H9 (cell line): ENCODE measurements around the gene LILRA5. TPM values are rescaled to one million over a fixed set of nuclear protein-coding genes. Genes with fewer than 3 reads are reported as not detected.
A peak's percentile ranks its signal among the peaks of the same experiment; 100 is the strongest.

Source experiments
- DNase-seq: peaks from one replicate; pipeline ENCODE4 v3.0.0-alpha.2; 2017
- H2AFZ ChIP-seq: one replicate; pipeline ENCODE4 v1.6.1; 2013; ENCODE audit warnings: mild to moderate bottlenecking, low read length, control low read depth, moderate library complexity
- H2AK5ac ChIP-seq: 2 replicates; pipeline ENCODE4 v1.6.1; 2013; ENCODE audit warnings: low read length, control low read depth, mixed read lengths; ENCODE audit not compliant: insufficient read length
- H2BK120ac ChIP-seq: one replicate; pipeline ENCODE4 v1.6.1; 2013; ENCODE audit warnings: low read depth, mild to moderate bottlenecking, low read length, control low read depth, inconsistent platforms; ENCODE audit not compliant: poor library complexity, severe bottlenecking
- H2BK12ac ChIP-seq: 2 replicates; pipeline ENCODE4 v1.6.1; 2013; ENCODE audit warnings: low read length, control low read depth, mixed read lengths, low read depth; ENCODE audit not compliant: insufficient read length
- H2BK15ac ChIP-seq: 2 replicates; pipeline ENCODE4 v1.6.1; 2013; ENCODE audit warnings: low read depth, low read length, control low read depth
- H2BK20ac ChIP-seq: one replicate; pipeline ENCODE4 v1.6.1; 2013; ENCODE audit warnings: low read depth, mild to moderate bottlenecking, low read length, control low read depth, inconsistent platforms; ENCODE audit not compliant: poor library complexity, severe bottlenecking
- H2BK5ac ChIP-seq: 2 replicates; pipeline ENCODE4 v1.6.1; 2013; ENCODE audit warnings: low read length, control low read depth, mixed read lengths; ENCODE audit not compliant: insufficient read length
- H3K14ac ChIP-seq: 2 replicates; pipeline ENCODE4 v1.6.1; 2013; ENCODE audit warnings: low read length, control low read depth; ENCODE audit not compliant: insufficient read depth
- H3K18ac ChIP-seq: 2 replicates; pipeline ENCODE4 v1.6.1; 2013; ENCODE audit warnings: low read depth, mild to moderate bottlenecking, mixed read lengths, low read length, control low read depth; ENCODE audit not compliant: insufficient read length
- H3K23ac ChIP-seq: 2 replicates; pipeline ENCODE4 v1.6.1; 2013; ENCODE audit warnings: low read length, control low read depth, mixed read lengths, low read depth; ENCODE audit not compliant: insufficient read length
- H3K23me2 ChIP-seq: 2 replicates; pipeline ENCODE4 v1.6.1; 2013; ENCODE audit warnings: low read depth, mild to moderate bottlenecking, mixed read lengths, low read length, control low read depth; ENCODE audit not compliant: insufficient read length, poor library complexity, severe bottlenecking
- H3K27ac ChIP-seq: 2 replicates; pipeline ENCODE4 v1.5.1; 2013; ENCODE audit warnings: low read length, control low read depth, mixed read lengths, low read depth; ENCODE audit not compliant: insufficient read length
- H3K27me3 ChIP-seq: 2 replicates; pipeline ENCODE4 v1.6.1; 2013; ENCODE audit warnings: low read length, control low read depth, inconsistent platforms; ENCODE audit not compliant: insufficient read depth
- H3K4ac ChIP-seq: 2 replicates; pipeline ENCODE4 v1.6.1; 2013; ENCODE audit warnings: low read depth, mild to moderate bottlenecking, control low read depth, inconsistent platforms, low read length, moderate library complexity
- H3K4me1 ChIP-seq: 2 replicates; pipeline ENCODE4 v1.6.1; 2013; ENCODE audit warnings: low read length, control low read depth, inconsistent platforms; ENCODE audit not compliant: insufficient read depth
- H3K4me2 ChIP-seq: 2 replicates; pipeline ENCODE4 v1.6.1; 2013; ENCODE audit warnings: low read length, control low read depth, mixed read lengths; ENCODE audit not compliant: insufficient read length, insufficient read depth
- H3K56ac ChIP-seq: 2 replicates; pipeline ENCODE4 v1.6.1; 2013; ENCODE audit warnings: low read depth, mild to moderate bottlenecking, mixed read lengths, low read length, control low read depth; ENCODE audit not compliant: insufficient read length
- H3K79me1 ChIP-seq: 2 replicates; pipeline ENCODE4 v1.6.1; 2013; ENCODE audit warnings: low read depth, mild to moderate bottlenecking, moderate library complexity, low read length, control low read depth, inconsistent platforms; ENCODE audit not compliant: insufficient read depth, poor library complexity, severe bottlenecking
- H3K79me2 ChIP-seq: 2 replicates; pipeline ENCODE4 v1.6.1; 2013; ENCODE audit warnings: low read length, control low read depth, inconsistent platforms; ENCODE audit not compliant: insufficient read depth
- H3K9ac ChIP-seq: 2 replicates; pipeline ENCODE4 v1.6.1; 2013; ENCODE audit warnings: low read length, control low read depth, mixed read lengths; ENCODE audit not compliant: insufficient read length; ENCODE audit errors: extremely low read depth
- H3K9me3 ChIP-seq: one replicate; pipeline ENCODE4 v1.6.1; 2013; ENCODE audit warnings: low read depth, low read length, inconsistent platforms; ENCODE audit not compliant: control insufficient read depth
- H3T11ph ChIP-seq: one replicate; pipeline ENCODE4 v1.6.1; 2013; ENCODE audit warnings: mild to moderate bottlenecking, low read length, control low read depth, inconsistent platforms
- H4K20me1 ChIP-seq: one replicate; pipeline ENCODE4 v1.6.1; 2013; ENCODE audit not compliant: control insufficient read depth, insufficient read length, insufficient read depth
- H4K5ac ChIP-seq: 2 replicates; pipeline ENCODE4 v1.6.1; 2013; ENCODE audit warnings: low read depth, mild to moderate bottlenecking, mixed read lengths, low read length, control low read depth; ENCODE audit not compliant: insufficient read length
- H4K8ac ChIP-seq: replicated peaks from 2 replicates; pipeline ENCODE4 v1.6.1; 2013; ENCODE audit warnings: low read length, control low read depth, mixed read lengths, low read depth; ENCODE audit not compliant: insufficient read length
- H4K91ac ChIP-seq: 2 replicates; pipeline ENCODE4 v1.6.1; 2013; ENCODE audit warnings: low read depth, mild to moderate bottlenecking, moderate library complexity, mixed read lengths, low read length, control low read depth; ENCODE audit not compliant: insufficient read length
- H3K27ac Mint-ChIP-seq, 3 experiments: 2 replicates in 2 of 3; 3 replicates in 1 of 3; pipeline ENCODE4 v1.8.0; 2020 to 2021; ENCODE audit warnings: mixed read lengths in 3 of 3, mild to moderate bottlenecking in 1 of 3, moderate library complexity in 1 of 3
- H3K27me3 Mint-ChIP-seq: 2 replicates; pipeline ENCODE4 v1.8.0; 2021; ENCODE audit warnings: low read depth, mild to moderate bottlenecking, moderate library complexity, mixed read lengths
- H3K36me3 Mint-ChIP-seq, 3 experiments: 2 replicates in 2 of 3; 3 replicates in 1 of 3; pipeline ENCODE4 v1.8.0; 2020 to 2021; ENCODE audit warnings: low read depth in 3 of 3, mixed read lengths in 3 of 3; ENCODE audit not compliant: insufficient read depth in 1 of 3
- H3K4me1 Mint-ChIP-seq, 2 experiments: 2 replicates each; pipeline ENCODE4 v1.8.0; 2020; ENCODE audit warnings: mixed read lengths in 2 of 2
- H3K4me3 Mint-ChIP-seq, 2 experiments: 2 replicates in 1 of 2; 3 replicates in 1 of 2; pipeline ENCODE4 v1.8.0; 2020 to 2021; ENCODE audit warnings: mild to moderate bottlenecking in 2 of 2, mixed read lengths in 2 of 2, moderate library complexity in 1 of 2
- H3K9me3 Mint-ChIP-seq, 2 experiments: 2 replicates in 1 of 2; 3 replicates in 1 of 2; pipeline ENCODE4 v1.8.0; 2020; ENCODE audit warnings: mild to moderate bottlenecking in 2 of 2, mixed read lengths in 2 of 2, moderate library complexity in 1 of 2
- WGBS: extraction: QIAGEN DNeasy Blood & Tissue Kit; methylation state at CpG from one replicate; pipeline ENCODE4 v1.1.7; 2013; ENCODE audit warnings: missing lambda C conversion rate, low lambda C conversion rate, mixed read lengths; ENCODE audit not compliant: insufficient read length; ENCODE audit errors: extremely low coverage; 5-methylcytosine and 5-hydroxymethylcytosine counted together
- total RNA-seq: library from RNA; stranded (reverse); gene quantifications from 2 replicates; pipeline ENCODE4 v1.2.1, GENCODE V29; 2021
- TF ChIP-seq, protein P1 (sequence below): fragments of 200-600 bp; sonication (generic); conservative IDR thresholded peaks from 3 replicates; pipeline ENCODE4 v1.8.0; 2021; ENCODE audit warnings: antibody characterized with exemption, mild to moderate bottlenecking

Gene LILRA5
- total RNA-seq, 1 experiment from 2014 or later, result not detected

DNA sequence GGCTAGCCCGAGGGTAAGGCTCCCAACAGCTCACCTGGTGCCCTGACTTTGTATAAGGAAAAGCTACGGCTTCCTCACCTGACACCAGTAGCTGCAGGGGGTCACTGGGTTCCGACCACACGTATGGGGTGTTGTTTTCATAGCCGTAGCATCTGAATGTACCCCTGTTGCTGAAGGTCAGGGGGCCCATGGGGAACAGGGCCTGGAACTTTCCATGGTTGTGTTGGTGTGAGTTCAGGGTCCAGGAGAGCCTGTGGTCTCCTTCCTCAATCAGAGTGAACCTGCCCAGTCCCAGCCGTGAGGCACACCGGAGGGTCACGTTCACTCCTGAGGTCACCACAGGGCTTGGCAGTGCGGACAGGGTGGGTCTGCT is 24.9 kb upstream of the LILRA5 start:
- Histone ChIP-seq H4K20me1 (no peaks in the 10 kb centered on the region), H2AK5ac (no peak overlapping the region), H4K8ac (no peak overlapping the region), H3K27ac (no peak overlapping the region), H3K4me2 (no peak overlapping the region), H3K27me3 (no peaks in the 10 kb centered on the region), H2BK5ac (no peak overlapping the region), H4K5ac (no peak overlapping the region), H3K9me3 (no peaks in the 10 kb centered on the region), H3T11ph (no peak overlapping the region), H2BK15ac (no peak overlapping the region), H3K23me2 (no peaks in the 10 kb centered on the region), H3K14ac (no peak overlapping the region; the same call in 1 of the 2 replicates), H3K4ac (no peak overlapping the region), H3K79me1 (no peaks in the 10 kb centered on the region), H4K91ac (no peak overlapping the region), H3K23ac (no peak overlapping the region), H3K9ac (no peak overlapping the region), H2BK12ac (no peak overlapping the region), H3K18ac (no peak overlapping the region), H3K4me1 (no peaks in the 10 kb centered on the region; the same call in 1 of the 2 replicates), H2BK20ac (no peak overlapping the region), H3K56ac (no peak overlapping the region), H2AFZ (no peak overlapping the region), H3K79me2 (no peaks in the 10 kb centered on the region), H2BK120ac (no peak overlapping the region)
- TF ChIP-seq, protein P1, sequence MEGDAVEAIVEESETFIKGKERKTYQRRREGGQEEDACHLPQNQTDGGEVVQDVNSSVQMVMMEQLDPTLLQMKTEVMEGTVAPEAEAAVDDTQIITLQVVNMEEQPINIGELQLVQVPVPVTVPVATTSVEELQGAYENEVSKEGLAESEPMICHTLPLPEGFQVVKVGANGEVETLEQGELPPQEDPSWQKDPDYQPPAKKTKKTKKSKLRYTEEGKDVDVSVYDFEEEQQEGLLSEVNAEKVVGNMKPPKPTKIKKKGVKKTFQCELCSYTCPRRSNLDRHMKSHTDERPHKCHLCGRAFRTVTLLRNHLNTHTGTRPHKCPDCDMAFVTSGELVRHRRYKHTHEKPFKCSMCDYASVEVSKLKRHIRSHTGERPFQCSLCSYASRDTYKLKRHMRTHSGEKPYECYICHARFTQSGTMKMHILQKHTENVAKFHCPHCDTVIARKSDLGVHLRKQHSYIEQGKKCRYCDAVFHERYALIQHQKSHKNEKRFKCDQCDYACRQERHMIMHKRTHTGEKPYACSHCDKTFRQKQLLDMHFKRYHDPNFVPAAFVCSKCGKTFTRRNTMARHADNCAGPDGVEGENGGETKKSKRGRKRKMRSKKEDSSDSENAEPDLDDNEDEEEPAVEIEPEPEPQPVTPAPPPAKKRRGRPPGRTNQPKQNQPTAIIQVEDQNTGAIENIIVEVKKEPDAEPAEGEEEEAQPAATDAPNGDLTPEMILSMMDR, result no peak
- Mint-ChIP-seq H3K4me3 (no peak overlapping the region), H3K9me3 (peaks cover 0 to 81% of the 10 kb centered on the region in 2 experiments; a peak in 2 of 5 replicates), H3K27ac (peak overlapping the region in 1 of 3 experiments; percentile 65; a peak in 1 of 7 replicates), H3K36me3 (no peaks in the 10 kb centered on the region; a peak in 2 of 7 replicates), H3K4me1 (peaks cover 4 to 20% of the 10 kb centered on the region in 2 experiments; a peak in 3 of 4 replicates), H3K27me3 (peaks cover 11% of the 10 kb centered on the region)
- no peak for DNase-seq
- WGBS, result no CpG with 5 or more reads among the region's 9 CpGs
